ENCODE data around the gene TOP3A.

Gene TOP3A

GRCh38 chr17:18226284-18226945, 88.4 kb downstream of the TOP3A start:
- Histone ChIP-seq H3K79me2 (ENCODE audit: insufficient read depth, low read length) (no peaks in the 10 kb centered on the region), H3K27ac (ENCODE audit: low read depth, low read length, poor library complexity, severe bottlenecking) (no peak overlapping the region), H3K4me2 (ENCODE audit: low read length) (peak overlapping the region; percentile 99), H3K4me1 (ENCODE audit: insufficient read depth, low read length, severe bottlenecking) (peaks cover 20% of the 10 kb centered on the region), H3F3A (ENCODE audit: insufficient read depth, low read length) (no peaks in the 10 kb centered on the region), H3K9me2 (ENCODE audit: low read depth, low read length) (no peaks in the 10 kb centered on the region), H3K4me3 (ENCODE audit: low read depth, low read length, poor library complexity, severe bottlenecking) (peak overlapping the region; percentile 91), H3K27me3 (ENCODE audit: insufficient read depth, low read length) (no peaks in the 10 kb centered on the region), H3K9me3 (ENCODE audit: low read length) (no peaks in the 10 kb centered on the region), H3K9ac (ENCODE audit: low read length) (peak overlapping the region; percentile 85), H2AFZ (ENCODE audit: low read length) (no peak overlapping the region), H4K20me1 (ENCODE audit: insufficient read depth, low read length) (no peaks in the 10 kb centered on the region), H3K36me3 (ENCODE audit: insufficient read depth, low read length) (no peaks in the 10 kb centered on the region)
- TF ChIP-seq CTCF (IDR thresholded peaks at IDR 0.05; ENCODE audit: low read length) (no peak), EZH2 (IDR thresholded peaks at IDR 0.05; ENCODE audit: borderline replicate concordance, low read length) (no peak)

- no peak overlapping the region for H3K27ac ChIP-seq (ENCODE audit: low read depth, low read length, poor library complexity, severe bottlenecking)
- H3K9me2 ChIP-seq (ENCODE audit: low read depth, low read length), result no peaks in the 10 kb centered on the region
- H3K36me3 ChIP-seq (ENCODE audit: insufficient read depth, low read length), result no peaks in the 10 kb centered on the region
- H3K4me2 ChIP-seq (ENCODE audit: low read length), result peak overlapping the region; percentile 99
- H3F3A ChIP-seq (ENCODE audit: insufficient read depth, low read length), result no peaks in the 10 kb centered on the region
- H2AFZ ChIP-seq (ENCODE audit: low read length), result no peak overlapping the region
- H3K9ac ChIP-seq (ENCODE audit: low read length), result peak overlapping the region; percentile 85
- H3K4me1 ChIP-seq (ENCODE audit: insufficient read depth, low read length, severe bottlenecking), result peaks cover 20% of the 10 kb centered on the region
- peak overlapping the region; percentile 91 for H3K4me3 ChIP-seq (ENCODE audit: low read depth, low read length, poor library complexity, severe bottlenecking)
- no peaks in the 10 kb centered on the region for H4K20me1 ChIP-seq (ENCODE audit: insufficient read depth, low read length)
- no peaks in the 10 kb centered on the region for H3K79me2 ChIP-seq (ENCODE audit: insufficient read depth, low read length)
- H3K27me3 ChIP-seq (ENCODE audit: insufficient read depth, low read length), result no peaks in the 10 kb centered on the region
- no peak for TF ChIP-seq EZH2 (IDR thresholded peaks at IDR 0.05; ENCODE audit: borderline replicate concordance, low read length)
- TF ChIP-seq CTCF (IDR thresholded peaks at IDR 0.05; ENCODE audit: low read length), result no peak
- no peaks in the 10 kb centered on the region for H3K9me3 ChIP-seq (ENCODE audit: low read length)
Observed at GRCh38 chr17:18225642-18226283, 89.0 kb downstream of the TOP3A start.

- no peaks in the 10 kb centered on the region for H3K79me2 ChIP-seq (ENCODE audit: insufficient read depth, low read length)
- H4K20me1 ChIP-seq (ENCODE audit: insufficient read depth, low read length), result no peaks in the 10 kb centered on the region
- H3K4me3 ChIP-seq (ENCODE audit: low read depth, low read length, poor library complexity, severe bottlenecking), result peak within 1 kb of the TSS; percentile 91
- H2AFZ ChIP-seq (ENCODE audit: low read length), result peak within 1 kb of the TSS; percentile 78; the same call in 1 of the 2 replicates
- H3K9me3 ChIP-seq (ENCODE audit: low read length), result no peaks in the 10 kb centered on the region
- peak within 1 kb of the TSS; percentile 99 for H3K4me2 ChIP-seq (ENCODE audit: low read length)
- no peak within 1 kb of the TSS for H3K27ac ChIP-seq (ENCODE audit: low read depth, low read length, poor library complexity, severe bottlenecking)
- H3K4me1 ChIP-seq (ENCODE audit: insufficient read depth, low read length, severe bottlenecking), result peaks cover 20% of the 10 kb centered on the region
- peak within 1 kb of the TSS; percentile 85 for H3K9ac ChIP-seq (ENCODE audit: low read length)
- no peaks in the 10 kb centered on the region for H3K27me3 ChIP-seq (ENCODE audit: insufficient read depth, low read length)
- TF ChIP-seq CTCF (IDR thresholded peaks at IDR 0.05; ENCODE audit: low read length) (no peak), EZH2 (IDR thresholded peaks at IDR 0.05; ENCODE audit: borderline replicate concordance, low read length) (no peak)
- H3K36me3 ChIP-seq (ENCODE audit: insufficient read depth, low read length), result no peaks in the 10 kb centered on the region
- H3K9me2 ChIP-seq (ENCODE audit: low read depth, low read length), result no peaks in the 10 kb centered on the region
- no peaks in the 10 kb centered on the region for H3F3A ChIP-seq (ENCODE audit: insufficient read depth, low read length)
Observed at GRCh38 chr17:18225121-18225641, 89.6 kb downstream of the TOP3A start, which contains the start of gene LLGL1. Gene LLGL1, plus strand, starts transcription at chr17:18225635. Its CDS starts 48 bp downstream, at chr17:18225683.
